H54 (cell line): Measurements from ENCODE around the gene GNAT1.

ENCODE experiments used
- DNase-seq: peaks from one replicate; pipeline ENCODE4 v3.0.0; 2011; ENCODE audit warnings: low spot score, mixed read lengths; ENCODE audit not compliant: insufficient read length
- FAIRE-seq: peaks from 3 replicates; lab custom pipeline; 2011; peaks lifted over from hg19 to GRCh38; lab: Jason Lieb, UNC
- POLR2A ChIP-seq: IDR thresholded peaks from 2 replicates; pipeline ENCODE4 v1.6.1; 2011; ENCODE audit warnings: low read depth, mild to moderate bottlenecking, low read length

Gene GNAT1

GRCh38 chr3:50190936-50191660 is at the start of gene GNAT1:
Gene GNAT1 (plus strand): TSS chr3:50191610. CDS start chr3:50191726, 116 bp downstream.
- FAIRE-seq, result no peak
- no peak for TF ChIP-seq POLR2A
- DNase-seq, result no peak

GRCh38 chr3:50146316-50146901 is 45.0 kb upstream of the GNAT1 start:
- TF ChIP-seq POLR2A, result no peak
- DNase-seq, result no peak
- no peak for FAIRE-seq

GRCh38 chr3:50147016-50147415 is 44.4 kb upstream of the GNAT1 start:
- DNase-seq (no peak), FAIRE-seq (no peak)

DNA sequence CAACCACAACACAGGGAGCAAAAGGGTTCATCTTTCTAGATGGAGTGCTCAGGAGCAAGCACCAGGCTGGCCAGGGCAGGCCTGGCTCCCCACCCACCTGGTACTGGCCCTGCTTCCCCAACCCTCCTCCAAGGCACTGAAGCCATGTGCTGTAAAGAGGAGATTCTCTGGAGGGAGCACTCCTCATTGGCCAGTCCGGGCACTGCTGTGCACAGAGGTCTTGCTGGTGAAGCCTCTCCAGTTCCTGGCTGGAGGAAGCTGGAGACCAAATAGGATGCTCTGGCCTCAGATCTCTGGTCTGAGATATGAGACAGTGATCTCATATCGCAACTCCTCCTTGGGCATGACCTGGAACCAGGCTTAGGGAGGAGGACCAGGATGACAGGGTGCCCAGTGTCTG is 44.0 kb upstream of the GNAT1 start:
- no peak for TF ChIP-seq POLR2A
- no peak for DNase-seq
- FAIRE-seq, result no peak

More at GRCh38 chr3:50147016-50147415, 44.4 kb upstream of the GNAT1 start:
- no peak for TF ChIP-seq POLR2A

DNA sequence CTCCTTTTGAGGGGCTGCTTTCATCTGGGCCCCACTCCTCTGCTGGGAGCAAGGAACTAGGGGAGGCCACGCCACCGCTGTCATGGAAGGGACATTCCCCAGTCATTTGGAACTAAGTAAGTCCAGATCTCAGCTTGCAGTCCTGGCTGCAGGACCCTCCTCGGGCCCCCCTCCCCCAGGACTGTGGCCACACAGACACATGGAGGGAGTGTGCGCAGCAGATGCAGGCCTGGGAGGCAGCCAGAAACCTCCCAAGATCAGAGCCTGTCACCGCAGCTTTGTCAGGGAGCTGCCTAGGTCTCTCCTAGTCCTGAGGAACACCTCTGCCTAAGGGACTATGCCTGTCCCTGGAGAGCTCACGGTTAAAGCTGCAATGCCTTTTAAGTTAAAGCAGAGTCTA is 43.5 kb upstream of the GNAT1 start:
- no peak for FAIRE-seq
- no peak for DNase-seq

GRCh38 chr3:50150404-50150750 is 41.0 kb upstream of the GNAT1 start:
- FAIRE-seq (no peak), DNase-seq (no peak)
- no peak for TF ChIP-seq POLR2A

More for the DNA sequence above, 43.5 kb upstream of the GNAT1 start:
- TF ChIP-seq POLR2A, result no peak

- FAIRE-seq (no peak), DNase-seq (no peak)
- no peak for TF ChIP-seq POLR2A
Measured at GRCh38 chr3:50150863-50151686, 40.3 kb upstream of the GNAT1 start.

- FAIRE-seq, result no peak
- no peak for TF ChIP-seq POLR2A
- DNase-seq, result no peak
Measured at GRCh38 chr3:50151728-50152127, 39.7 kb upstream of the GNAT1 start.

- FAIRE-seq, result no peak
- DNase-seq, result no peak
- no peak for TF ChIP-seq POLR2A
Measured at GRCh38 chr3:50153782-50154475, 37.5 kb upstream of the GNAT1 start.

DNA sequence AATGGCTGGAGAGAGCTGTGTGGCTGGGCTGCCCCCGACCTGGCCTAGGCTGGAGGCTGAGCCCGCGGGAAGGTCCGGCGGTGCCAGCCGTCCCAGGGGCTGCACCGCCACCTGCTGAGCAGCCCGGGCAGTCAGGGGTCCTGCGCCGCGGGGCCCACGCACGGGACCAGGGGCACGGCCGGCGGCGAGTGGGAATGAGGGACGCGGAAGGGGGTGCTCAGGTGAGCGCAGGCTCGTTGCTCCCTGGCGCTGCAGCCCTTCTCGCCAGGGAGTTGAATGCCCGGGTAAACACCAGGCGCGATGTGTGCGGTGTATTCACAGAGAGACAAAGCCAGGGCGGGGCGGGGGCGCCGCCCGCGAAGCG is 37.0 kb upstream of the GNAT1 start:
- TF ChIP-seq POLR2A, result no peak
- FAIRE-seq (no peak), DNase-seq (no peak)

DNA sequence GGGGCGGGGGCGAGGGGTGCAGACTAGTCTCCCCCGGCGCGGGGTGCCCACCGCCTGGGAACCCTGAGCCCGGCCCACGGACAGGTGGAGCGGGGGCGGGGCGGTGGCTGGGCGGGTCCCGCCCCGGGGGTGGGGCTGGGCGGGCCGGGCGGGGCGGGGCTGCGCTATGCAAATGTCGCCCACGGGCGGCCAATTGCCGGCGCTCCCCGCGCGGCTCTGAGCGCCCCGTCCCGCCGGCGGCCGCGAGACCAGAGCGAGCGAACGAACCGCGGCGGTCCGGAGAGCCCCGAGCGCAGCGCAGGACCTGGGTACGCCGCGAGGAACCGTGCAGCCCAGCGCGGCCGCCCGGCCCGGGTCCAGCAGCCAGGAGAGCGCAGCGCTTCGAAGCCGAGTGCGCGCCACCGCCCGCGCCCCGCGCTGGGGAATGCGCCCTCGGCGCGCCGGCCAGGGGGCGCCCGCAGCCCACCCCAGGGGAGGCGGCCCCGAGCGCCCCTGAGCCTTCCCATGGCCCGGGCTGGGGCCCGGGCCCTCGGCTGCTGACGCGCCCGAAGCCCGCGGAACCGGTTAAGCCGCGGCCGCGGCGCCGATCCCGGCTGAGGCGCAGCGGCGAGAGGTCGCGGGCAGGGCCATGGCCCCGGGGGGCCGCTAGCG is 36.4 kb upstream of the GNAT1 start, which contains the start of gene SEMA3F:
SEMA3F (plus strand) TSS at position 485 of the 651 bp plus-strand sequence. CDS start 4,299 bp downstream, outside the sequence.
- DNase-seq (peak; percentile 84), FAIRE-seq (no peak)
- peak; percentile 48; the same call in 1 of the 2 replicates for TF ChIP-seq POLR2A

DNA sequence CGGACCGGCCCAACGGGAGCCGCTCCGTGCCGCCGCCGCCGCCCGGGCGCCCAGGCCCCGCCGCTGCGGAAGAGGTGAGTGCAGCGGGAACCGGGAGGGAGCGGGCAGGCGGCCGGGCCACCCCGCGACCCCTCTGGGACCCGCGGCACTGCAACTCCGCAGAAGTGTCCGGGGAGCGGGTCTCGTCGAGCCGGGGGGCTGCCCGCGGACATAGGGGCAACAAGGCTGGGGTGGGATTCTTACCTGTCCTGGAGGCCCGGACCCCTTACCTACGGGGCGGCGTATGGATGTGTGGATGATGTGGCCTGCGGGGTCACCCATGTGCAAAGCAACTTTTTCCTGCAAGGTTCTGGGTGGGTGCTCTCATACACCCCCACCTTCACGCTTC is 35.9 kb upstream of the GNAT1 start:
- no peak for FAIRE-seq
- TF ChIP-seq POLR2A, result no peak
- no peak for DNase-seq

DNA sequence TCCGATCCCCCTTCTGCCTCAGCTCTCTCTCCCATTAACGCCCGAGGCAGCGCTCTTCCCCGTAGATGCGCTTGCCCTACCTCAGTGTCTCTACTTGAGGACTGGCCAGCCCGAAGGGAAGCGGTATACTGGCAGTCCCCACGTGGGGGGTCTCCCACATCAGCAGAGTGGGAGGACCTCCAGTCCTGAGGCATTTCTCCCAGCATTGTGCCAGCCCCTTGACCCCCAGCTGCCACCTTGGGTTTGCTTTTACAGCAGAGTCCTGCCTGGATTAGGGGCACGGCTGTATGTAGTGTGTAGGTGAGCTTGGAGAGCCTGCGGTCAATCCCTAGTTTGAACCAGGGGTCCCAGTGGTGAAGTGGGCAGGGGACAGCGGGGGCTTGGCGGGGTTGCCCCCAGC is 35.5 kb upstream of the GNAT1 start:
- no peak for DNase-seq
- FAIRE-seq, result no peak
- TF ChIP-seq POLR2A, result no peak
